NCI-H1694 treated with DMSO at 0.1 percent for 48 hours (cell line): ENCODE results near the gene COL12A1.

ENCODE experiments used
- DNase-seq: peaks from one replicate; lab custom pipeline; 2025; lab: John Stamatoyannopoulos, UW

COL12A1 gene

GRCh38 chr6:75176076-75176582, 29.7 kb downstream of the COL12A1 start:
- DNase-seq = no peak

- DNase-seq = no peak
These were observed 33.9 kb downstream of the COL12A1 start for GRCh38 chr6:75171986-75172385.

GRCh38 chr6:75171567-75171966, 34.3 kb downstream of the COL12A1 start:
- no peak for DNase-seq

- DNase-seq = no peak
These were observed 34.9 kb downstream of the COL12A1 start for GRCh38 chr6:75170691-75171560.

- DNase-seq = no peak
These were observed 35.9 kb downstream of the COL12A1 start for GRCh38 chr6:75169689-75170586.

- no peak for DNase-seq
These were observed 38.0 kb downstream of the COL12A1 start for GRCh38 chr6:75167851-75168250.

- DNase-seq = no peak
These were observed 38.5 kb downstream of the COL12A1 start for GRCh38 chr6:75167325-75167724.

- DNase-seq = no peak
These were observed 39.1 kb downstream of the COL12A1 start for GRCh38 chr6:75166773-75167172.

- DNase-seq = no peak
These were observed 39.6 kb downstream of the COL12A1 start for GRCh38 chr6:75166236-75166635.

GRCh38 chr6:75158176-75158575, 47.7 kb downstream of the COL12A1 start:
- no peak for DNase-seq

GRCh38 chr6:75157336-75157735, 48.5 kb downstream of the COL12A1 start:
- no peak for DNase-seq

GRCh38 chr6:75156186-75156878, 49.5 kb downstream of the COL12A1 start:
- no peak for DNase-seq

- no peak for DNase-seq
These were observed 50.2 kb downstream of the COL12A1 start for GRCh38 chr6:75155631-75156030.

- DNase-seq = no peak
These were observed 50.9 kb downstream of the COL12A1 start for GRCh38 chr6:75154973-75155372.

GRCh38 chr6:75150685-75151412, 55.0 kb downstream of the COL12A1 start:
- no peak for DNase-seq

GRCh38 chr6:75149696-75150095, 56.2 kb downstream of the COL12A1 start:
- no peak for DNase-seq

- DNase-seq = no peak
These were observed 56.6 kb downstream of the COL12A1 start for GRCh38 chr6:75149240-75149639.

- DNase-seq = no peak
These were observed 58.3 kb downstream of the COL12A1 start for GRCh38 chr6:75147512-75147911.

GRCh38 chr6:75145976-75146375, 59.9 kb downstream of the COL12A1 start:
- no peak for DNase-seq

GRCh38 chr6:75145211-75145610, 60.6 kb downstream of the COL12A1 start:
- DNase-seq = no peak

- DNase-seq = no peak
These were observed 61.5 kb downstream of the COL12A1 start for GRCh38 chr6:75144386-75144785.
